Retina (tissue), 1 donor: Measurements from ENCODE around the gene CUZD1.

Source experiments
- DNase-seq: peaks from one replicate; pipeline ENCODE4 v3.0.0-alpha.2; 2016

The CUZD1 gene

GRCh38 chr10:122812751-122813150 is 32.9 kb downstream of the CUZD1 start:
- no peak for DNase-seq

GRCh38 chr10:122802282-122802681 is 43.4 kb downstream of the CUZD1 start:
- DNase-seq: no peak

- no peak for DNase-seq
These were observed 46.9 kb downstream of the CUZD1 start for GRCh38 chr10:122798704-122799231.

GRCh38 chr10:122796796-122797195 is 48.9 kb downstream of the CUZD1 start:
- DNase-seq: no peak

- no peak for DNase-seq
These were observed 49.7 kb downstream of the CUZD1 start for GRCh38 chr10:122795924-122796323.

GRCh38 chr10:122786269-122786668 is 59.4 kb downstream of the CUZD1 start:
- DNase-seq: peak; percentile 22

- no peak for DNase-seq
These were observed 62.7 kb downstream of the CUZD1 start for GRCh38 chr10:122782911-122783310.
